Measurements from ENCODE around the gene SEPTIN6. TPM values are rescaled to one million over a fixed set of nuclear protein-coding genes. Genes with fewer than 3 reads are reported as not detected.
A peak's percentile ranks its signal among the peaks of the same experiment; 100 is the strongest.

SEPTIN6 gene
- total and polyA plus RNA-seq, 2 of the 13 experiments (the other 11 are each of a cell fraction or from before 2014, with no cell fraction given): 21.7 to 38.3 TPM

DNA sequence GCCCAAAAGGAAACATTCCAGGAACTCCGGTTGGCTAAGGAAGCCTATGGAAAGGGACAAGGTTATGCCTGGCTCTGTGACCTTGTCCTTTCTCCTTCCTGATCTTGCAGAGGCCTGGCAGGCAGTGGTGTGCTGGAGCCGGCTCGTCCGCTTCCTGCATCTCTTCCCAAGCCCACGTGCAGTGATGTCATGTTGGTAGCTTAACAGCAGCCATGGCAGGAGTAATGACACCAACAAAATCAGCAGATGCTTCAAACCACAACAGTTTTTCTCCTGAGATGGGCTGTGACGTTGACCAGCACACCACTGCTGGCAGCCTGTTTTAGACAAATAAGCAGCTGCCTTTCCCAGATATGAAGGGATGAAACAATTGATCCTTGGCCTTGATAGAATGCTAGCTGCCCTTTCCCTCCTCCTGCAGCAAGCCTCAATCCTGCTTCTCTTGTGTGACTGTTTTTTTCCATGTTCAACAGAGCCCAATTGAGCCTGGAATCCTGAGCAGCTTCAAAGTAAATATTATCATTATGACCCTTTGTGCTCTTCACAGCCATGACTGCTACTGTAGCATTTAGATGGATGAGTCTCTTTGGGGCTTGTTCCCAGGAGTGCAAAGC lies 23.4 kb downstream of the SEPTIN6 start (continued):
- TF ChIP-seq, protein P1, sequence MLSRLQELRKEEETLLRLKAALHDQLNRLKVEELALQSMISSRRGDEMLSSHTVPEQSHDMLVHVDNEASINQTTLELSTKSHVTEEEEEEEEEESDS (CRISPR knock-in tag; IDR thresholded peaks at IDR 0.05; ENCODE audit: borderline replicate concordance): no peak
- TF ChIP-seq TMF1 (CRISPR knock-in tag; IDR thresholded peaks at IDR 0.05; ENCODE audit: low read depth) (no peak), ZNF292 (CRISPR knock-in tag; IDR thresholded peaks at IDR 0.05; ENCODE audit: borderline replicate concordance, low read depth) (peak; percentile 20; the same call in 1 of the 2 replicates), SIX1 (CRISPR knock-in tag; IDR thresholded peaks at IDR 0.05; ENCODE audit: borderline replicate concordance) (no peak), RFXAP (CRISPR knock-in tag; IDR thresholded peaks at IDR 0.05; ENCODE audit: borderline replicate concordance) (no peak), SALL1 (CRISPR knock-in tag; IDR thresholded peaks at IDR 0.05) (no peak; the same call in 1 of the 2 replicates), NR2F6 (IDR thresholded peaks at IDR 0.05) (peak; percentile 15; the same call in 1 of the 2 replicates), NR2F6 (CRISPR knock-in tag; IDR thresholded peaks at IDR 0.05) (0 out of 2 replicates have a peak, but pooled peaks have one; percentile 13), NAIF1 (CRISPR knock-in tag; IDR thresholded peaks at IDR 0.05; ENCODE audit: borderline replicate concordance) (no peak), FOXM1 (CRISPR knock-in tag; IDR thresholded peaks at IDR 0.05) (no peak)
- TF ChIP-seq, protein P2, sequence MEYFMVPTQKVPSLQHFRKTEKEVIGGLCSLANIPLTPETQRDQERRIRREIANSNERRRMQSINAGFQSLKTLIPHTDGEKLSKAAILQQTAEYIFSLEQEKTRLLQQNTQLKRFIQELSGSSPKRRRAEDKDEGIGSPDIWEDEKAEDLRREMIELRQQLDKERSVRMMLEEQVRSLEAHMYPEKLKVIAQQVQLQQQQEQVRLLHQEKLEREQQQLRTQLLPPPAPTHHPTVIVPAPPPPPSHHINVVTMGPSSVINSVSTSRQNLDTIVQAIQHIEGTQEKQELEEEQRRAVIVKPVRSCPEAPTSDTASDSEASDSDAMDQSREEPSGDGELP (IDR thresholded peaks at IDR 0.05; ENCODE audit: borderline replicate concordance, low read depth): no peak
- TF ChIP-seq, protein P3, sequence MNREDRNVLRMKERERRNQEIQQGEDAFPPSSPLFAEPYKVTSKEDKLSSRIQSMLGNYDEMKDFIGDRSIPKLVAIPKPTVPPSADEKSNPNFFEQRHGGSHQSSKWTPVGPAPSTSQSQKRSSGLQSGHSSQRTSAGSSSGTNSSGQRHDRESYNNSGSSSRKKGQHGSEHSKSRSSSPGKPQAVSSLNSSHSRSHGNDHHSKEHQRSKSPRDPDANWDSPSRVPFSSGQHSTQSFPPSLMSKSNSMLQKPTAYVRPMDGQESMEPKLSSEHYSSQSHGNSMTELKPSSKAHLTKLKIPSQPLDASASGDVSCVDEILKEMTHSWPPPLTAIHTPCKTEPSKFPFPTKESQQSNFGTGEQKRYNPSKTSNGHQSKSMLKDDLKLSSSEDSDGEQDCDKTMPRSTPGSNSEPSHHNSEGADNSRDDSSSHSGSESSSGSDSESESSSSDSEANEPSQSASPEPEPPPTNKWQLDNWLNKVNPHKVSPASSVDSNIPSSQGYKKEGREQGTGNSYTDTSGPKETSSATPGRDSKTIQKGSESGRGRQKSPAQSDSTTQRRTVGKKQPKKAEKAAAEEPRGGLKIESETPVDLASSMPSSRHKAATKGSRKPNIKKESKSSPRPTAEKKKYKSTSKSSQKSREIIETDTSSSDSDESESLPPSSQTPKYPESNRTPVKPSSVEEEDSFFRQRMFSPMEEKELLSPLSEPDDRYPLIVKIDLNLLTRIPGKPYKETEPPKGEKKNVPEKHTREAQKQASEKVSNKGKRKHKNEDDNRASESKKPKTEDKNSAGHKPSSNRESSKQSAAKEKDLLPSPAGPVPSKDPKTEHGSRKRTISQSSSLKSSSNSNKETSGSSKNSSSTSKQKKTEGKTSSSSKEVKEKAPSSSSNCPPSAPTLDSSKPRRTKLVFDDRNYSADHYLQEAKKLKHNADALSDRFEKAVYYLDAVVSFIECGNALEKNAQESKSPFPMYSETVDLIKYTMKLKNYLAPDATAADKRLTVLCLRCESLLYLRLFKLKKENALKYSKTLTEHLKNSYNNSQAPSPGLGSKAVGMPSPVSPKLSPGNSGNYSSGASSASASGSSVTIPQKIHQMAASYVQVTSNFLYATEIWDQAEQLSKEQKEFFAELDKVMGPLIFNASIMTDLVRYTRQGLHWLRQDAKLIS (CRISPR knock-in tag; IDR thresholded peaks at IDR 0.05): no peak
- TF ChIP-seq, protein P4, sequence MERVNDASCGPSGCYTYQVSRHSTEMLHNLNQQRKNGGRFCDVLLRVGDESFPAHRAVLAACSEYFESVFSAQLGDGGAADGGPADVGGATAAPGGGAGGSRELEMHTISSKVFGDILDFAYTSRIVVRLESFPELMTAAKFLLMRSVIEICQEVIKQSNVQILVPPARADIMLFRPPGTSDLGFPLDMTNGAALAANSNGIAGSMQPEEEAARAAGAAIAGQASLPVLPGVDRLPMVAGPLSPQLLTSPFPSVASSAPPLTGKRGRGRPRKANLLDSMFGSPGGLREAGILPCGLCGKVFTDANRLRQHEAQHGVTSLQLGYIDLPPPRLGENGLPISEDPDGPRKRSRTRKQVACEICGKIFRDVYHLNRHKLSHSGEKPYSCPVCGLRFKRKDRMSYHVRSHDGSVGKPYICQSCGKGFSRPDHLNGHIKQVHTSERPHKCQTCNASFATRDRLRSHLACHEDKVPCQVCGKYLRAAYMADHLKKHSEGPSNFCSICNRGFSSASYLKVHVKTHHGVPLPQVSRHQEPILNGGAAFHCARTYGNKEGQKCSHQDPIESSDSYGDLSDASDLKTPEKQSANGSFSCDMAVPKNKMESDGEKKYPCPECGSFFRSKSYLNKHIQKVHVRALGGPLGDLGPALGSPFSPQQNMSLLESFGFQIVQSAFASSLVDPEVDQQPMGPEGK (CRISPR knock-in tag; IDR thresholded peaks at IDR 0.05): 0 out of 2 replicates have a peak, but pooled peaks have one; percentile 19
- TF ChIP-seq, protein P5, sequence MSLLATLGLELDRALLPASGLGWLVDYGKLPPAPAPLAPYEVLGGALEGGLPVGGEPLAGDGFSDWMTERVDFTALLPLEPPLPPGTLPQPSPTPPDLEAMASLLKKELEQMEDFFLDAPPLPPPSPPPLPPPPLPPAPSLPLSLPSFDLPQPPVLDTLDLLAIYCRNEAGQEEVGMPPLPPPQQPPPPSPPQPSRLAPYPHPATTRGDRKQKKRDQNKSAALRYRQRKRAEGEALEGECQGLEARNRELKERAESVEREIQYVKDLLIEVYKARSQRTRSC (CRISPR knock-in tag; IDR thresholded peaks at IDR 0.05; ENCODE audit: low read depth): no peak
- TF ChIP-seq, protein P6, sequence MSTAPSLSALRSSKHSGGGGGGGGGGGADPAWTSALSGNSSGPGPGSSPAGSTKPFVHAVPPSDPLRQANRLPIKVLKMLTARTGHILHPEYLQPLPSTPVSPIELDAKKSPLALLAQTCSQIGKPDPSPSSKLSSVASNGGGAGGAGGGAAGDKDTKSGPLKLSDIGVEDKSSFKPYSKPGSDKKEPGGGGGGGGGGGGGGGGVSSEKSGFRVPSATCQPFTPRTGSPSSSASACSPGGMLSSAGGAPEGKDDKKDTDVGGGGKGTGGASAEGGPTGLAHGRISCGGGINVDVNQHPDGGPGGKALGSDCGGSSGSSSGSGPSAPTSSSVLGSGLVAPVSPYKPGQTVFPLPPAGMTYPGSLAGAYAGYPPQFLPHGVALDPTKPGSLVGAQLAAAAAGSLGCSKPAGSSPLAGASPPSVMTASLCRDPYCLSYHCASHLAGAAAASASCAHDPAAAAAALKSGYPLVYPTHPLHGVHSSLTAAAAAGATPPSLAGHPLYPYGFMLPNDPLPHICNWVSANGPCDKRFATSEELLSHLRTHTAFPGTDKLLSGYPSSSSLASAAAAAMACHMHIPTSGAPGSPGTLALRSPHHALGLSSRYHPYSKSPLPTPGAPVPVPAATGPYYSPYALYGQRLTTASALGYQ (CRISPR knock-in tag; IDR thresholded peaks at IDR 0.05): no peak
- TF ChIP-seq, protein P7, sequence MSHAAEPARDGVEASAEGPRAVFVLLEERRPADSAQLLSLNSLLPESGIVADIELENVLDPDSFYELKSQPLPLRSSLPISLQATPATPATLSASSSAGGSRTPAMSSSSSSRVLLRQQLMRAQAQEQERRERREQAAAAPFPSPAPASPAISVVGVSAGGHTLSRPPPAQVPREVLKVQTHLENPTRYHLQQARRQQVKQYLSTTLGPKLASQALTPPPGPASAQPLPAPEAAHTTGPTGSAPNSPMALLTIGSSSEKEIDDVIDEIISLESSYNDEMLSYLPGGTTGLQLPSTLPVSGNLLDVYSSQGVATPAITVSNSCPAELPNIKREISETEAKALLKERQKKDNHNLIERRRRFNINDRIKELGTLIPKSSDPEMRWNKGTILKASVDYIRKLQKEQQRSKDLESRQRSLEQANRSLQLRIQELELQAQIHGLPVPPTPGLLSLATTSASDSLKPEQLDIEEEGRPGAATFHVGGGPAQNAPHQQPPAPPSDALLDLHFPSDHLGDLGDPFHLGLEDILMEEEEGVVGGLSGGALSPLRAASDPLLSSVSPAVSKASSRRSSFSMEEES (CRISPR knock-in tag; IDR thresholded peaks at IDR 0.05): no peak

Measured in HepG2 (cell line).